ENCODE data around the gene CAND1. TPM values are rescaled to one million over a fixed set of nuclear protein-coding genes. Genes with fewer than 3 reads are reported as not detected.

Gene CAND1
- total RNA-seq, 1 experiment from 2014 or later, result 155 TPM

DNA sequence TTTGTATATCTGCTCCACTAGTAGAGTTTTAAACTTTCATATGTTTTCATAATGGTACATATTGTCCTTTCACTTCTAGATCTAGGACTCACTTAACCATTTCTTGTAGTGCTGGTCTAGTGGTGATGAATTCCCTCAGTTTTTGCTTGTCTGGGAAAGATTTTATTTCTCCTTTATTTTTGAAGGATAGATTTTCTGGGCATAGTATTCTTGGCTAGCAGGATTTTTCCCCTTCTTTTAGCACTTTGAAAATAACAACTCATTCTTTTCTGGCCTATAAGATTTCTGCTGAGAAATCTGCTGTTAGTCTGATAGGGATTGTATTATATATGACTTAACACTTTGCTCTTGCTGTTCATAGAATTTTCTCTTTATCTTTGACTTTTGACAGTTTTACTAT, 69.3 kb downstream of the CAND1 start:
- Histone ChIP-seq H4K20me1 (ENCODE audit: insufficient read depth) (no peaks in the 10 kb centered on the region), H3K4me2 (ENCODE audit: low read length) (no peak overlapping the region), H3K27me3 (ENCODE audit: insufficient read depth, low read length) (no peaks in the 10 kb centered on the region), H3K4me1 (ENCODE audit: control insufficient read depth in 1 of 2, insufficient read depth in 2 of 2, low read length in 2 of 2) (no peaks in the 10 kb centered on the region), H3K9me2 (ENCODE audit: insufficient read depth) (no peaks in the 10 kb centered on the region), H3K79me2 (ENCODE audit: insufficient read depth, low read length) (no peaks in the 10 kb centered on the region), H3K9me3 (ENCODE audit: control insufficient read depth in 1 of 2, insufficient read depth in 1 of 2, low read depth in 1 of 2, low read length in 2 of 2) (no peaks in the 10 kb centered on the region), H3K27ac (ENCODE audit: low read depth, low read length) (no peak overlapping the region), H3K9ac (ENCODE audit: low read length) (no peak overlapping the region), H3K36me3 (ENCODE audit: control insufficient read depth in 1 of 2, insufficient read depth in 2 of 2, low read length in 2 of 2) (no peaks in the 10 kb centered on the region), H2AFZ (ENCODE audit: low read depth, low read length, poor library complexity, severe bottlenecking) (no peak overlapping the region), H3K4me3 (replicated peaks in 1 of 2; ENCODE audit: low read depth in 1 of 2, low read length in 2 of 2) (no peak overlapping the region)
- RAD21 ChIA-PET (ENCODE audit: low non-redundant PET in 1 of 2, low total read pairs in 2 of 2, uncharacterized antibody in 2 of 2, unreplicated experiment in 2 of 2), result no interaction called here
- intact Hi-C loops (cut with micrococcal nuclease), result no loop called here
- ATAC-seq (no peak), DNase-seq (ENCODE audit: low read depth, low spot score) (no peak)
- POLR2A ChIA-PET, result no interaction called here
- TF ChIP-seq SIN3A (IDR thresholded peaks at IDR 0.05; ENCODE audit: low read depth) (no peak), ZFX (IDR thresholded peaks at IDR 0.05) (no peak), FOSL1 (IDR thresholded peaks at IDR 0.05; ENCODE audit: low read depth) (no peak), EZH2phosphoT487 (IDR thresholded peaks at IDR 0.05; ENCODE audit: borderline replicate concordance) (no peak), SP1 (IDR thresholded peaks at IDR 0.05; ENCODE audit: low read depth) (no peak), SRF (IDR thresholded peaks at IDR 0.05; ENCODE audit: low read depth) (no peak), POLR2AphosphoS5 (IDR thresholded peaks at IDR 0.05; ENCODE audit: low read depth, low read length) (no peak), TCF7L2 (IDR thresholded peaks at IDR 0.05; ENCODE audit: borderline replicate concordance, extremely low read depth, insufficient read depth, insufficient read length) (no peak), EGR1 (IDR thresholded peaks at IDR 0.05; ENCODE audit: low read depth) (no peak)
- TF ChIP-seq, protein P1, sequence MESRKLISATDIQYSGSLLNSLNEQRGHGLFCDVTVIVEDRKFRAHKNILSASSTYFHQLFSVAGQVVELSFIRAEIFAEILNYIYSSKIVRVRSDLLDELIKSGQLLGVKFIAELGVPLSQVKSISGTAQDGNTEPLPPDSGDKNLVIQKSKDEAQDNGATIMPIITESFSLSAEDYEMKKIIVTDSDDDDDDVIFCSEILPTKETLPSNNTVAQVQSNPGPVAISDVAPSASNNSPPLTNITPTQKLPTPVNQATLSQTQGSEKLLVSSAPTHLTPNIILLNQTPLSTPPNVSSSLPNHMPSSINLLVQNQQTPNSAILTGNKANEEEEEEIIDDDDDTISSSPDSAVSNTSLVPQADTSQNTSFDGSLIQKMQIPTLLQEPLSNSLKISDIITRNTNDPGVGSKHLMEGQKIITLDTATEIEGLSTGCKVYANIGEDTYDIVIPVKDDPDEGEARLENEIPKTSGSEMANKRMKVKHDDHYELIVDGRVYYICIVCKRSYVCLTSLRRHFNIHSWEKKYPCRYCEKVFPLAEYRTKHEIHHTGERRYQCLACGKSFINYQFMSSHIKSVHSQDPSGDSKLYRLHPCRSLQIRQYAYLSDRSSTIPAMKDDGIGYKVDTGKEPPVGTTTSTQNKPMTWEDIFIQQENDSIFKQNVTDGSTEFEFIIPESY (IDR thresholded peaks at IDR 0.05; ENCODE audit: extremely low read depth, insufficient replicate concordance, low read length), result no peak
- TF ChIP-seq, protein P2, sequence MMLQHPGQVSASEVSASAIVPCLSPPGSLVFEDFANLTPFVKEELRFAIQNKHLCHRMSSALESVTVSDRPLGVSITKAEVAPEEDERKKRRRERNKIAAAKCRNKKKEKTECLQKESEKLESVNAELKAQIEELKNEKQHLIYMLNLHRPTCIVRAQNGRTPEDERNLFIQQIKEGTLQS (IDR thresholded peaks at IDR 0.05), result no peak
- TF ChIP-seq, protein P3, sequence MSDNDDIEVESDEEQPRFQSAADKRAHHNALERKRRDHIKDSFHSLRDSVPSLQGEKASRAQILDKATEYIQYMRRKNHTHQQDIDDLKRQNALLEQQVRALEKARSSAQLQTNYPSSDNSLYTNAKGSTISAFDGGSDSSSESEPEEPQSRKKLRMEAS (IDR thresholded peaks at IDR 0.05), result no peak
- TF ChIP-seq, protein P4, sequence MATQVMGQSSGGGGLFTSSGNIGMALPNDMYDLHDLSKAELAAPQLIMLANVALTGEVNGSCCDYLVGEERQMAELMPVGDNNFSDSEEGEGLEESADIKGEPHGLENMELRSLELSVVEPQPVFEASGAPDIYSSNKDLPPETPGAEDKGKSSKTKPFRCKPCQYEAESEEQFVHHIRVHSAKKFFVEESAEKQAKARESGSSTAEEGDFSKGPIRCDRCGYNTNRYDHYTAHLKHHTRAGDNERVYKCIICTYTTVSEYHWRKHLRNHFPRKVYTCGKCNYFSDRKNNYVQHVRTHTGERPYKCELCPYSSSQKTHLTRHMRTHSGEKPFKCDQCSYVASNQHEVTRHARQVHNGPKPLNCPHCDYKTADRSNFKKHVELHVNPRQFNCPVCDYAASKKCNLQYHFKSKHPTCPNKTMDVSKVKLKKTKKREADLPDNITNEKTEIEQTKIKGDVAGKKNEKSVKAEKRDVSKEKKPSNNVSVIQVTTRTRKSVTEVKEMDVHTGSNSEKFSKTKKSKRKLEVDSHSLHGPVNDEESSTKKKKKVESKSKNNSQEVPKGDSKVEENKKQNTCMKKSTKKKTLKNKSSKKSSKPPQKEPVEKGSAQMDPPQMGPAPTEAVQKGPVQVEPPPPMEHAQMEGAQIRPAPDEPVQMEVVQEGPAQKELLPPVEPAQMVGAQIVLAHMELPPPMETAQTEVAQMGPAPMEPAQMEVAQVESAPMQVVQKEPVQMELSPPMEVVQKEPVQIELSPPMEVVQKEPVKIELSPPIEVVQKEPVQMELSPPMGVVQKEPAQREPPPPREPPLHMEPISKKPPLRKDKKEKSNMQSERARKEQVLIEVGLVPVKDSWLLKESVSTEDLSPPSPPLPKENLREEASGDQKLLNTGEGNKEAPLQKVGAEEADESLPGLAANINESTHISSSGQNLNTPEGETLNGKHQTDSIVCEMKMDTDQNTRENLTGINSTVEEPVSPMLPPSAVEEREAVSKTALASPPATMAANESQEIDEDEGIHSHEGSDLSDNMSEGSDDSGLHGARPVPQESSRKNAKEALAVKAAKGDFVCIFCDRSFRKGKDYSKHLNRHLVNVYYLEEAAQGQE (IDR thresholded peaks at IDR 0.05; ENCODE audit: low read depth), result no peak
- BruUV-seq (replicated peaks), result no TSS peak
- CTCF ChIA-PET, result no interaction called here
